GM23338 (cell line): Measurements from ENCODE around the gene FCER2. TPM values are rescaled to one million over a fixed set of nuclear protein-coding genes. Genes with fewer than 3 reads are reported as not detected.

Experiments used
- ATAC-seq: fragments of 200-7000 bp; cut with Tn5 transposase; 3 replicates; pipeline ENCODE4 v1.9.1; 2020
- DNase-seq: peaks from one replicate; pipeline ENCODE4 v3.0.0-alpha.2; 2015; ENCODE audit warnings: low spot score
- H2AFZ ChIP-seq: fragments of 200-600 bp; sonication (generic); 2 replicates; pipeline ENCODE4 v1.8.0; 2016; ENCODE audit warnings: antibody characterized with exemption, mild to moderate bottlenecking, moderate library complexity
- H3F3A ChIP-seq: fragments of 200-600 bp; sonication (generic); replicated peaks from 2 replicates; pipeline ENCODE4 v1.8.0; 2017; ENCODE audit warnings: antibody characterized with exemption, mixed run types, low read depth
- H3K27ac ChIP-seq: fragments of 200-600 bp; sonication (generic); 2 replicates; pipeline ENCODE4 v1.6.1; 2016; ENCODE audit warnings: low read depth
- H3K27me3 ChIP-seq: fragments of 200-600 bp; sonication (generic); 2 replicates; pipeline ENCODE4 v1.8.0; 2016; ENCODE audit warnings: mild to moderate bottlenecking, mixed run types, moderate library complexity; ENCODE audit not compliant: insufficient read depth
- H3K36me3 ChIP-seq: fragments of 200-600 bp; sonication (generic); 2 replicates; pipeline ENCODE4 v1.8.0; 2016; ENCODE audit warnings: mild to moderate bottlenecking; ENCODE audit not compliant: insufficient read depth
- H3K4me1 ChIP-seq: fragments of 200-600 bp; sonication (generic); 2 replicates; pipeline ENCODE4 v1.8.0; 2016; ENCODE audit warnings: mild to moderate bottlenecking, moderate library complexity; ENCODE audit not compliant: insufficient read depth
- H3K4me2 ChIP-seq: fragments of 200-600 bp; sonication (generic); 2 replicates; pipeline ENCODE4 v1.7.1; 2017; ENCODE audit warnings: mixed run types
- H3K4me3 ChIP-seq: fragments of 200-600 bp; sonication (generic); 2 replicates; pipeline ENCODE4 v1.6.1; 2016; ENCODE audit warnings: mixed run types
- H3K79me2 ChIP-seq: fragments of 200-600 bp; sonication (generic); replicated peaks from 2 replicates; pipeline ENCODE4 v1.8.0; 2017; ENCODE audit warnings: mild to moderate bottlenecking; ENCODE audit not compliant: insufficient read depth
- H3K9me2 ChIP-seq: fragments of 200-600 bp; sonication (generic); 2 replicates; pipeline ENCODE4 v1.8.0; 2017; ENCODE audit not compliant: insufficient read depth
- H4K20me1 ChIP-seq: fragments of 200-600 bp; sonication (generic); replicated peaks from 2 replicates; pipeline ENCODE4 v1.8.0; 2017; ENCODE audit warnings: mild to moderate bottlenecking; ENCODE audit not compliant: insufficient read depth
- H3K27ac Mint-ChIP-seq: 2 replicates; pipeline ENCODE4 v1.8.0; 2020; ENCODE audit warnings: inconsistent platforms, mild to moderate bottlenecking, moderate library complexity, mixed read lengths
- H3K27me3 Mint-ChIP-seq: 3 replicates; pipeline ENCODE4 v1.8.0; 2022; ENCODE audit warnings: low read depth, mild to moderate bottlenecking, moderate library complexity, mixed read lengths, inconsistent platforms; ENCODE audit not compliant: insufficient read depth, poor library complexity
- H3K36me3 Mint-ChIP-seq: 3 replicates; pipeline ENCODE4 v1.8.0; 2021; ENCODE audit warnings: low read depth, mild to moderate bottlenecking, inconsistent platforms, moderate library complexity, mixed read lengths
- H3K4me1 Mint-ChIP-seq: 3 replicates; pipeline ENCODE4 v1.8.0; 2020; ENCODE audit warnings: mild to moderate bottlenecking, inconsistent platforms, mixed read lengths
- H3K4me3 Mint-ChIP-seq: 3 replicates; pipeline ENCODE4 v1.8.0; 2021; ENCODE audit warnings: moderate library complexity, mild to moderate bottlenecking, inconsistent platforms, mixed read lengths
- H3K9me3 Mint-ChIP-seq: 3 replicates; pipeline ENCODE4 v1.8.0; 2020; ENCODE audit warnings: moderate library complexity, mild to moderate bottlenecking, inconsistent platforms, mixed read lengths
- CREB1 ChIP-seq: fragments of 250-450 bp; sonication (Bioruptor Pico); IDR thresholded peaks from 2 replicates; pipeline ENCODE4 v1.5.0; 2020; ENCODE audit warnings: low read depth, mild to moderate bottlenecking, moderate library complexity
- EZH2 ChIP-seq: fragments of 200-600 bp; sonication (generic); IDR thresholded peaks from one replicate; pipeline ENCODE4 v1.8.0; 2017; ENCODE audit warnings: antibody characterized with exemption, mild to moderate bottlenecking, low read depth; ENCODE audit not compliant: unreplicated experiment
- EZH2phosphoT487 ChIP-seq: fragments of 200-600 bp; sonication (generic); IDR thresholded peaks from one replicate; pipeline ENCODE4 v1.8.1; 2018; ENCODE audit warnings: antibody characterized with exemption; ENCODE audit not compliant: unreplicated experiment
- JUNB ChIP-seq: IDR thresholded peaks from one replicate; pipeline ENCODE4 v1.6.1; 2016; ENCODE audit warnings: antibody characterized with exemption; ENCODE audit not compliant: unreplicated experiment
- NANOG ChIP-seq: IDR thresholded peaks from 2 replicates; pipeline ENCODE4 v1.6.1; 2016; ENCODE audit warnings: antibody characterized with exemption, borderline replicate concordance
- POLR2AphosphoS5 ChIP-seq: IDR thresholded peaks from 2 replicates; pipeline ENCODE4 v1.6.1; 2016; ENCODE audit warnings: antibody characterized with exemption, low read depth
- STAT1 ChIP-seq: IDR thresholded peaks from one replicate; pipeline ENCODE4 v1.6.1; 2016; ENCODE audit warnings: antibody characterized with exemption; ENCODE audit not compliant: unreplicated experiment
- ZNF114 ChIP-seq: fragments of 250-450 bp; sonication (Bioruptor Pico); IDR thresholded peaks from 2 replicates; pipeline ENCODE4 v1.5.0; 2020; ENCODE audit warnings: mild to moderate bottlenecking, moderate library complexity
- ZNF331 ChIP-seq: fragments of 250-450 bp; sonication (Bioruptor Pico); IDR thresholded peaks from 2 replicates; pipeline ENCODE4 v1.5.0; 2020; ENCODE audit warnings: low read depth, mild to moderate bottlenecking, moderate library complexity
- polyA plus RNA-seq: library from polyadenylated mRNA; unstranded; fragments of >200 nt; fragmentation: Nextera tagmentation; extraction: Ambion mirVana; gene quantifications from 2 replicates; pipeline ENCODE4 v1.2.1, GENCODE V29; 2016
- total RNA-seq: library from RNA; depleted of rRNA; stranded (reverse); fragments of >200 nt; shearing (Covaris generic); gene quantifications from 2 replicates; pipeline ENCODE4 v1.2.3, GENCODE V29; 2014
- TF ChIP-seq, protein P1 (sequence below): IDR thresholded peaks from one replicate; pipeline ENCODE4 v1.6.1; 2018; ENCODE audit warnings: antibody characterized with exemption; ENCODE audit not compliant: unreplicated experiment
- TF ChIP-seq, protein P2 (sequence below): fragments of 250-450 bp; sonication (Bioruptor Pico); IDR thresholded peaks from 2 replicates; pipeline ENCODE4 v1.5.0; 2020; ENCODE audit warnings: mild to moderate bottlenecking, moderate library complexity
- TF ChIP-seq, protein P3 (sequence below): IDR thresholded peaks from 2 replicates; pipeline ENCODE4 v1.6.1; 2016; ENCODE audit warnings: antibody characterized with exemption
- TF ChIP-seq, protein P4 (sequence below), 2 experiments: fragments of 200-600 bp in 1 of 2; sonication (generic) in 1 of 2; conservative IDR thresholded peaks; 2 replicates each; pipeline versions ENCODE4 v1.5.1 to v1.6.1; 2016 to 2017; ENCODE audit warnings: antibody characterized with exemption in 2 of 2, low read depth in 2 of 2, mild to moderate bottlenecking in 2 of 2, moderate library complexity in 1 of 2

FCER2 gene
- total and polyA plus RNA-seq, 2 experiments from 2014 or later, result 0.29 TPM; not detected in 1

GRCh38 chr19:7722231-7722651 is 20.3 kb upstream of the FCER2 start:
- H3K27me3 ChIP-seq, result peaks cover 3% of the 10 kb centered on the region; the same call in 1 of the 2 replicates
- Mint-ChIP-seq H3K4me3 (no peak overlapping the region), H3K27me3 (peaks cover 5% of the 10 kb centered on the region), H3K36me3 (no peaks in the 10 kb centered on the region), H3K9me3 (peaks cover 2% of the 10 kb centered on the region; the same call in 1 of the 3 replicates), H3K27ac (no peak overlapping the region), H3K4me1 (no peaks in the 10 kb centered on the region)
- ATAC-seq (no peak), DNase-seq (no peak)
- H3K79me2 ChIP-seq, result no peaks in the 10 kb centered on the region
- no peaks in the 10 kb centered on the region for H4K20me1 ChIP-seq
- TF ChIP-seq, protein P1, sequence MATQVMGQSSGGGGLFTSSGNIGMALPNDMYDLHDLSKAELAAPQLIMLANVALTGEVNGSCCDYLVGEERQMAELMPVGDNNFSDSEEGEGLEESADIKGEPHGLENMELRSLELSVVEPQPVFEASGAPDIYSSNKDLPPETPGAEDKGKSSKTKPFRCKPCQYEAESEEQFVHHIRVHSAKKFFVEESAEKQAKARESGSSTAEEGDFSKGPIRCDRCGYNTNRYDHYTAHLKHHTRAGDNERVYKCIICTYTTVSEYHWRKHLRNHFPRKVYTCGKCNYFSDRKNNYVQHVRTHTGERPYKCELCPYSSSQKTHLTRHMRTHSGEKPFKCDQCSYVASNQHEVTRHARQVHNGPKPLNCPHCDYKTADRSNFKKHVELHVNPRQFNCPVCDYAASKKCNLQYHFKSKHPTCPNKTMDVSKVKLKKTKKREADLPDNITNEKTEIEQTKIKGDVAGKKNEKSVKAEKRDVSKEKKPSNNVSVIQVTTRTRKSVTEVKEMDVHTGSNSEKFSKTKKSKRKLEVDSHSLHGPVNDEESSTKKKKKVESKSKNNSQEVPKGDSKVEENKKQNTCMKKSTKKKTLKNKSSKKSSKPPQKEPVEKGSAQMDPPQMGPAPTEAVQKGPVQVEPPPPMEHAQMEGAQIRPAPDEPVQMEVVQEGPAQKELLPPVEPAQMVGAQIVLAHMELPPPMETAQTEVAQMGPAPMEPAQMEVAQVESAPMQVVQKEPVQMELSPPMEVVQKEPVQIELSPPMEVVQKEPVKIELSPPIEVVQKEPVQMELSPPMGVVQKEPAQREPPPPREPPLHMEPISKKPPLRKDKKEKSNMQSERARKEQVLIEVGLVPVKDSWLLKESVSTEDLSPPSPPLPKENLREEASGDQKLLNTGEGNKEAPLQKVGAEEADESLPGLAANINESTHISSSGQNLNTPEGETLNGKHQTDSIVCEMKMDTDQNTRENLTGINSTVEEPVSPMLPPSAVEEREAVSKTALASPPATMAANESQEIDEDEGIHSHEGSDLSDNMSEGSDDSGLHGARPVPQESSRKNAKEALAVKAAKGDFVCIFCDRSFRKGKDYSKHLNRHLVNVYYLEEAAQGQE, result no peak
- TF ChIP-seq POLR2AphosphoS5 (no peak), NANOG (no peak), EZH2phosphoT487 (no peak), CREB1 (CRISPR knock-in tag) (no peak), STAT1 (no peak), EZH2 (no peak), JUNB (no peak), ZNF114 (no peak), ZNF331 (CRISPR knock-in tag) (no peak)
- TF ChIP-seq, protein P2, sequence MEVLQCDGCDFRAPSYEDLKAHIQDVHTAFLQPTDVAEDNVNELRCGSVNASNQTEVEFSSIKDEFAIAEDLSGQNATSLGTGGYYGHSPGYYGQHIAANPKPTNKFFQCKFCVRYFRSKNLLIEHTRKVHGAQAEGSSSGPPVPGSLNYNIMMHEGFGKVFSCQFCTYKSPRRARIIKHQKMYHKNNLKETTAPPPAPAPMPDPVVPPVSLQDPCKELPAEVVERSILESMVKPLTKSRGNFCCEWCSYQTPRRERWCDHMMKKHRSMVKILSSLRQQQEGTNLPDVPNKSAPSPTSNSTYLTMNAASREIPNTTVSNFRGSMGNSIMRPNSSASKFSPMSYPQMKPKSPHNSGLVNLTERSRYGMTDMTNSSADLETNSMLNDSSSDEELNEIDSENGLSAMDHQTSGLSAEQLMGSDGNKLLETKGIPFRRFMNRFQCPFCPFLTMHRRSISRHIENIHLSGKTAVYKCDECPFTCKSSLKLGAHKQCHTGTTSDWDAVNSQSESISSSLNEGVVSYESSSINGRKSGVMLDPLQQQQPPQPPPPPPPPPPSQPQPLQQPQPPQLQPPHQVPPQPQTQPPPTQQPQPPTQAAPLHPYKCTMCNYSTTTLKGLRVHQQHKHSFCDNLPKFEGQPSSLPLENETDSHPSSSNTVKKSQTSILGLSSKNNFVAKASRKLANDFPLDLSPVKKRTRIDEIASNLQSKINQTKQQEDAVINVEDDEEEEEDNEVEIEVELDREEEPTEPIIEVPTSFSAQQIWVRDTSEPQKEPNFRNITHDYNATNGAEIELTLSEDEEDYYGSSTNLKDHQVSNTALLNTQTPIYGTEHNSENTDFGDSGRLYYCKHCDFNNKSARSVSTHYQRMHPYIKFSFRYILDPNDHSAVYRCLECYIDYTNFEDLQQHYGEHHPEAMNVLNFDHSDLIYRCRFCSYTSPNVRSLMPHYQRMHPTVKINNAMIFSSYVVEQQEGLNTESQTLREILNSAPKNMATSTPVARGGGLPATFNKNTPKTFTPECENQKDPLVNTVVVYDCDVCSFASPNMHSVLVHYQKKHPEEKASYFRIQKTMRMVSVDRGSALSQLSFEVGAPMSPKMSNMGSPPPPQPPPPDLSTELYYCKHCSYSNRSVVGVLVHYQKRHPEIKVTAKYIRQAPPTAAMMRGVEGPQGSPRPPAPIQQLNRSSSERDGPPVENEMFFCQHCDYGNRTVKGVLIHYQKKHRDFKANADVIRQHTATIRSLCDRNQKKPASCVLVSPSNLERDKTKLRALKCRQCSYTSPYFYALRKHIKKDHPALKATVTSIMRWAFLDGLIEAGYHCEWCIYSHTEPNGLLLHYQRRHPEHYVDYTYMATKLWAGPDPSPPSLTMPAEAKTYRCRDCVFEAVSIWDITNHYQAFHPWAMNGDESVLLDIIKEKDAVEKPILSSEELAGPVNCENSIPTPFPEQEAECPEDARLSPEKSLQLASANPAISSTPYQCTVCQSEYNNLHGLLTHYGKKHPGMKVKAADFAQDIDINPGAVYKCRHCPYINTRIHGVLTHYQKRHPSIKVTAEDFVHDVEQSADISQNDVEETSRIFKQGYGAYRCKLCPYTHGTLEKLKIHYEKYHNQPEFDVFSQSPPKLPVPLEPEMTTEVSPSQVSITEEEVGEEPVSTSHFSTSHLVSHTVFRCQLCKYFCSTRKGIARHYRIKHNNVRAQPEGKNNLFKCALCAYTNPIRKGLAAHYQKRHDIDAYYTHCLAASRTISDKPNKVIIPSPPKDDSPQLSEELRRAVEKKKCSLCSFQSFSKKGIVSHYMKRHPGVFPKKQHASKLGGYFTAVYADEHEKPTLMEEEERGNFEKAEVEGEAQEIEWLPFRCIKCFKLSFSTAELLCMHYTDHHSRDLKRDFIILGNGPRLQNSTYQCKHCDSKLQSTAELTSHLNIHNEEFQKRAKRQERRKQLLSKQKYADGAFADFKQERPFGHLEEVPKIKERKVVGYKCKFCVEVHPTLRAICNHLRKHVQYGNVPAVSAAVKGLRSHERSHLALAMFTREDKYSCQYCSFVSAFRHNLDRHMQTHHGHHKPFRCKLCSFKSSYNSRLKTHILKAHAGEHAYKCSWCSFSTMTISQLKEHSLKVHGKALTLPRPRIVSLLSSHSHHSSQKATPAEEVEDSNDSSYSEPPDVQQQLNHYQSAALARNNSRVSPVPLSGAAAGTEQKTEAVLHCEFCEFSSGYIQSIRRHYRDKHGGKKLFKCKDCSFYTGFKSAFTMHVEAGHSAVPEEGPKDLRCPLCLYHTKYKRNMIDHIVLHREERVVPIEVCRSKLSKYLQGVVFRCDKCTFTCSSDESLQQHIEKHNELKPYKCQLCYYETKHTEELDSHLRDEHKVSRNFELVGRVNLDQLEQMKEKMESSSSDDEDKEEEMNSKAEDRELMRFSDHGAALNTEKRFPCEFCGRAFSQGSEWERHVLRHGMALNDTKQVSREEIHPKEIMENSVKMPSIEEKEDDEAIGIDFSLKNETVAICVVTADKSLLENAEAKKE (CRISPR knock-in tag), result no peak
- TF ChIP-seq, protein P3, sequence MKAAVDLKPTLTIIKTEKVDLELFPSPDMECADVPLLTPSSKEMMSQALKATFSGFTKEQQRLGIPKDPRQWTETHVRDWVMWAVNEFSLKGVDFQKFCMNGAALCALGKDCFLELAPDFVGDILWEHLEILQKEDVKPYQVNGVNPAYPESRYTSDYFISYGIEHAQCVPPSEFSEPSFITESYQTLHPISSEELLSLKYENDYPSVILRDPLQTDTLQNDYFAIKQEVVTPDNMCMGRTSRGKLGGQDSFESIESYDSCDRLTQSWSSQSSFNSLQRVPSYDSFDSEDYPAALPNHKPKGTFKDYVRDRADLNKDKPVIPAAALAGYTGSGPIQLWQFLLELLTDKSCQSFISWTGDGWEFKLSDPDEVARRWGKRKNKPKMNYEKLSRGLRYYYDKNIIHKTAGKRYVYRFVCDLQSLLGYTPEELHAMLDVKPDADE, result no peak
- TF ChIP-seq, protein P4, sequence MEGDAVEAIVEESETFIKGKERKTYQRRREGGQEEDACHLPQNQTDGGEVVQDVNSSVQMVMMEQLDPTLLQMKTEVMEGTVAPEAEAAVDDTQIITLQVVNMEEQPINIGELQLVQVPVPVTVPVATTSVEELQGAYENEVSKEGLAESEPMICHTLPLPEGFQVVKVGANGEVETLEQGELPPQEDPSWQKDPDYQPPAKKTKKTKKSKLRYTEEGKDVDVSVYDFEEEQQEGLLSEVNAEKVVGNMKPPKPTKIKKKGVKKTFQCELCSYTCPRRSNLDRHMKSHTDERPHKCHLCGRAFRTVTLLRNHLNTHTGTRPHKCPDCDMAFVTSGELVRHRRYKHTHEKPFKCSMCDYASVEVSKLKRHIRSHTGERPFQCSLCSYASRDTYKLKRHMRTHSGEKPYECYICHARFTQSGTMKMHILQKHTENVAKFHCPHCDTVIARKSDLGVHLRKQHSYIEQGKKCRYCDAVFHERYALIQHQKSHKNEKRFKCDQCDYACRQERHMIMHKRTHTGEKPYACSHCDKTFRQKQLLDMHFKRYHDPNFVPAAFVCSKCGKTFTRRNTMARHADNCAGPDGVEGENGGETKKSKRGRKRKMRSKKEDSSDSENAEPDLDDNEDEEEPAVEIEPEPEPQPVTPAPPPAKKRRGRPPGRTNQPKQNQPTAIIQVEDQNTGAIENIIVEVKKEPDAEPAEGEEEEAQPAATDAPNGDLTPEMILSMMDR (conservative IDR thresholded peaks at IDR 0.05; ENCODE audit: low read depth in 2 of 2), result no peak
- H3K36me3 ChIP-seq, result no peaks in the 10 kb centered on the region
- no peak overlapping the region for H3K4me3 ChIP-seq
- H3K9me2 ChIP-seq, result no peaks in the 10 kb centered on the region
- no peak overlapping the region for H2AFZ ChIP-seq
- no peaks in the 10 kb centered on the region for H3K4me1 ChIP-seq
- no peaks in the 10 kb centered on the region for H3F3A ChIP-seq
- H3K27ac ChIP-seq, result no peak overlapping the region
- no peak overlapping the region for H3K4me2 ChIP-seq
